Right renal cortex interstitium (tissue), 3 donors: ENCODE measurements around the gene CARD9. TPM values are rescaled to one million over a fixed set of nuclear protein-coding genes. Genes with fewer than 3 reads are reported as not detected.
"Not testable (repeated sequence)": the region's sequence is repeated elsewhere in the genome, so short reads cannot be mapped to it uniquely, and the experiment has no call there.

Experiments used
- DNase-seq, 3 donors: peaks; one replicate each; pipeline ENCODE4 v3.0.0-alpha.2; 2013; ENCODE audit warnings: low read depth in 3 of 3, low spot score in 2 of 3
- polyA plus RNA-seq, 3 donors: library from polyadenylated mRNA; unstranded; fragments of 120-200 nt; gene quantifications; one replicate each; pipeline ENCODE4 v1.2.1, GENCODE V29; 2013; ENCODE audit not compliant: insufficient read length in 3 of 3

CARD9 gene
- polyA plus RNA-seq, 3 donors, result 1.5 to 1.7 (median 1.7) TPM

DNA sequence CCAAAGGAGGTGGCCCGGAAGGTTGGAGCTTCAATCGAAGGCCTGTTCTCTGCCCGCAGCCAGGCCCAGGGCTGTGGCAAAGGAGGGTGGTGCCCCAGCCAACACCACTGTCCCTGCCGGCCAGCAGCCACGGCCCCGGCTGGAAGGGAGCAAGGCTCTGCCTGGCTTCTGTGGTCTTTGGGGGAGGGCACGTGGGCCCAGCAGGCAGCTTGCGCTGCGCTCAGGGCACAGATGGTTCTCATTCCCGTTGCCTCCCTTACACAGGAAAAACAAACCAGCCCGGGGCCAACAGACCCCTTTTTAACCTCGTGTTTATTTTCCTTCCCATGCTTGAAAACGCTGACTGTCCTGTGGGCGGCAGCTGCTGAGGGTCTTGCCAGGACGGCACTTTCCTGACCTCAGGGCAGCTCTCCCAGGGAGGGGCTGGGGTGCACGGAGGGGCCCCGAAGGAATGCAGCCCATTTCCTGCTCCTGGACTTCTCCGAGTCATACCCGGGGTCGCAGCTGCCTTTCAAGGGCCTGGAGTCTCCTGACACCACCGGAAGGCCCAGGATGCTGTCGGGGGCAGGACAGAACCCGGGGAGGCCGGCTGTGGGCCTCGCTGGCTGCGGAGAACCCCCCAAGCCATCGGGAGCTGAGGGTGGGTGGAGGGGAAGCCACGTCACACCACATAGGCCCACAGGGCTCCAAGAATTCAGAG is 47.3 kb downstream of the CARD9 start:
- DNase-seq, result no peak

DNA sequence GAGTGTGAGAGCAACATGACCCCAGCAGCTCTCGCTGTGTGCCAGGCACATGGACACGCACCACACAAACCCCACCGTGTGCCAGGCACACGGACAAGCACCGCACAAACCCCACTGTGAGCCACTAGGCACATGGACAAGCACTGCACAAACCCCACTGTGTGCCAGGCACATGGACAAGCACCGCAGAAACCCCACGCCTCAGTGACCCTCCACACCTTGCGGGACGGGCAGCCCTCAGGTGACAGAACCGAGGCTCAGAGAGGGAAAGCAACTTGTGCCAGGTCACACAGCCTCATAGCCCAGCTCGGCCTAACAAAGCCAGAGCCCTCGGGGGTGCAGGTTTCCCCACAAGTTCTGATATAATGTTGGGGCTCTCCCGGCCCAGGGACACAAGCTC is 48.1 kb downstream of the CARD9 start:
- DNase-seq, result no peak

DNA sequence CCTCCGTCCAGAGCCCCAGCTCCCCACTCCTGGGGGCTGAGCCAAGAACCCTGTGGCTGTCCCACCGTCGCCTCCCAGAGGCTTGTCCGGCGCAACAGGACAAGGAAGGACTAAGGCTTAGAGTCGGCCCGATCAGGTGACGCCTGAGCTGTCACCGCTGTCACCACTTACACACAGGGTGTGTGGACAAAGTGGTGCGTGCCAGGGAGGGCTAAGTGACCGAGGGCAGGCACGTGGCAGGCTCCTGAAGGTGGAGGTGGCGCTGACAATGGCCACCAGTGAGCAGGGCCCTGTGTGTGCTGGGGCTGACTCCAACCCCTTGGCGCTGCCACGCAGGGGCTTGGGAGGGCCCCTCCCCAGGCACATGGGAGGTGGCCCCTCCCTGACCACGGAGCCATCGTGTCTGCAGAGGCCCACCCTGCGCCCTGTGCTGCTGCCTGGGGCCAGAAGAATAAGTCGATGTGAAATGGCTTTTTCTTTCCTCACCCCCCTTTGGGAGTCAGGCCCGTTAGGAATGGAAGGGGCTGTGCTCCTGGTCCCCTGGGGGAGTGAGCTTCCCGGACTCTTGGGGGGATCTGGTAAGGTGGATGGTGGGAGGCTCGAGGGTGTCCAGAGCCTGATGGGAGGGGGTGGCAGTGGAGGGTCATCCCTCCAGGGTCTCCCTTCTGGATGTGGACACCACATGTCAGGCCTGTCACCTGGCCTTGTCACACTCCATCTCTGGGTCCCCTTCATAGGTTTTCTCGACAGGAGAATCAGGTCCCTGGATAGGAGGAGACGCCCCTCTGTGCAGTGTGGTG is 48.8 kb downstream of the CARD9 start:
- DNase-seq, result no peak

- DNase-seq, result no peak
Measured at GRCh38 chr9:136323371-136323789, 50.1 kb downstream of the CARD9 start.

DNA sequence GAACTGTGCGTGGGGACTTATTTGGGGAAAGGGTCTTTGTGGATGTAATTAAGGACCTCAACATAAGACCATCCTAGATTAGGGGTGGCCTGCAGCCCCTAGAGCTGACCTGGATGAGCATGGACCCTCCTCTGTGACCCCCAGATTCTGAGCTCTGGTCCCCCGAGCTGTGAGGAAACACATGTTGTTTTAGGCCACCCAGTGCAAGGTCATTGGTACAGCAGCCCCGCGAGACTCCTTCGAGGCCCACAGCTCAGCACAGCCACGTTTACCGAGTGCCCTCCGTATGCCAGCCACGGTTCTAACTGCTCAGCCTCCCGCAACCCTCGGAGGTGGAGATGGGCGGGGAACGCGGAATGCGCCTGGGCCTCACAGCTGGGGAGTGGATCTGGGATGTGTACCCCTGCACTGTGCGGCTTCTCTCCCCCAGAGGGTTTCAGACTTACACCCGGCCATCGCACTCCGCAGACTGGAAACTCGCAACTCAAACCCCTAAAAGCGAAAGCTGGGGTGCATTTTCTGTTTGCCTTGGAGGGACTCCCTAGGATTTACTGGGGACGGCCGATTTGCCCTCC is 50.6 kb downstream of the CARD9 start:
- DNase-seq, result no peak

DNA sequence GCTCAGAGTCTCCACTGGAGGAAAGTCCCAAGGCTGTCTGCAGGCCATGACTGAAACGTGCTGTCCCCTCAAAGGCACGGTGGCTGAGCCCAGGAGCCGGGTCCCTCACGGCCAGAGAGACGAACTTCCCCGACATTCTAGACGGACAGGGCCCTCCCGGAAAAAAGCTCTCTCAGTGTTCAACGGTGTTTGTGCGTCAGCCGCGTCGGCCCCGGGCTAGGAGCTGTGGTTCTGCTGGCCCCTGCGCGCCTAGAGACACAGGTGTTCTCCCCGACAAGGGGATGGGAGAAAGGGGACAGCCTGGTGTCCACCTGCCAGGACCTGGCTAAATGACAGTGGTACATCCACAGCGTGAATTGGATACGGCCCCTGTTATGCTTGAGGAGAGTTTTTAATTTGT is 51.9 kb downstream of the CARD9 start:
- no peak for DNase-seq

GRCh38 chr9:136320972-136321371 is 52.5 kb downstream of the CARD9 start:
- not testable (repeated sequence) for DNase-seq

DNA sequence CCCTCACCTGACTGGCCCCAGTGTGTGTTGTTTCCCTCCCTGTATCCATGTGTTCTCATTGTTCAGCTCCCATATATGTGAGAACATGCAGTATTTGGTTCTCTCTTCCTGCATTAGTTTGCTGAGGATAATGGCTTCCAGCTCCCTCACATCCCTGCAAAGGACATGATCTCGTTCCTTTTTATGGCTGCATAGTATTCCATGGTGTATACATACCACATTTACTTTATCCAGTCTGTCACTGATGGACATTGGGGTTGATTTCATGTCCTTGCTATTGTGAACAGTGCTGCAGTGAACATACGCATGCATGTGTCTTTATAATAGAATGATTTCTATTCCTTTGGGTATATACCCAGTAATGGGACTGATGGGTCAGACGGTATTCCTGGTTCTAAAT is 53.5 kb downstream of the CARD9 start:
- not testable (repeated sequence) for DNase-seq

DNA sequence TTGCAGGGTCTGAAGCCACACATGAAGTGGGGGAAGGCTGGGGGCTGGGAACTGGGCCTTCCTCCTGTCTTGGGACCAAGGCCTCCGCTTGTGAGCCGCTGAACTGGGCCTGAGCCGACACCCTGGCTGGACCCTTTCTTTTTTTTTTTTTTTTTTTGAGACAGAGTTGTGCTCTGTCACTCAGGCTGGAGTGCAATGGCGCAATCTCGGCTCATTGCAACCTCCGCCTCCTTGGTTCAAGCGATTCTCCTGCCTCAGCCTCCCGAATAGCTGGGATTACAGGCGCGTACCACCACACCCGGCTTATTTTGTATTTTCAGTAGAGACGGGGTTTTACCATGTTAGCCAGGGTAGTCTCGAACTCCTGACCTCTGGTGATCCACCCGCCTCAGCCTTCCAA is 54.2 kb downstream of the CARD9 start:
- DNase-seq, result not testable (repeated sequence)

DNA sequence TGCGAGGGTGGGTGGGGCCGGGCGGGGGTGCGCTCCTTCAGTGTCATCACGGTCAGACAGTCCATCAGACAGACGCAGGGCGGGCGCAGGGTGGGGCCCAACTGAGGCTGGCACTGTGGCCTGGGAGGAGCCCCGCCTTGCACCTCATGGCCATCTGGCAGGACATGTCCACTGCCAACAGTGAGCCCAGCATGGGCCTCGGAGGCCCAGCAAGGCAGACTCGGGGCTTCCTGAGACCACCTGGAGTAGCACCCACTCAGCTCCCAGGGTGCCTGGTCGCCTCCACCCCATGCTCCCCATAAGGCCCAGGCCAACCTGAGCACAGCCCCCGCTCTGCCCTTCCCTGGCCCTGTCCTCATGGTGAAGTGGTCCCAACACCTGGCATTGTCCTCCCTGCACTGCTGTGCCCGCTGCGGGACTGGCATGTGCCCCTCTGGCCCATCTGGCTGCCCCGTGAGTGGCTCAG is 54.7 kb downstream of the CARD9 start:
- DNase-seq, result no peak

DNA sequence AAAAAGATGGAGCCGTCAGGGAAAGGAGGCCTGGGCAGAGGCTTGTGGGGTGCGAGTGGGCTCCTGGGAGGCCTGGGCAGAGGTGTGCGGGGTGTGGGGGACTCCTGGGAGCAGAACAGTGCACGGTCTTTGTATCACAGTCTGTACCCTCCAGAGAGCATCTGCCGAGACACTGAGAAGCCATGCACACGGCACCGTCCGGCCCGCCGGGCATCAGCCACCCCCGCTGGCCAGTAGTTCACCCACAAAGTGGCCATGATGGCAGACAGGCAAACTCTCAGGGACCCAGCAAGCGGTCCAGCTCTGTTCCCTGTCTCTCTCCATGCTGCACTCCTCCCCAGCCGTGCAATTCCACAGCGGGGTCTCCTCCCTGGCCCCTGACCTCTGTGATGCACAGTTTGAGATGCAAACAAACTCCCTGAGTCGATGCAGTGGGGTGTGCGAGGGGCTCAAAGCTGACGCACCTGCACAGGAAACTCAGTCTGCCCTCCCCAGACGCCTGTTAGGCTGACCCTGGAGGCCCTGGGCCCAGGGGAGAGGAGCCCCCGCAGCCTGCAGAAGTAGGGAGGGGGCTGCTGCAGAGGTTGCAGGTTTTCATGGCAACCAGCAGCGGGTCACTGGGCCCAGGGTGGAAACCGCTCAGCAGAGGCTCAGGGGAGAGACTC is 55.2 kb downstream of the CARD9 start:
- DNase-seq, result no peak

DNA sequence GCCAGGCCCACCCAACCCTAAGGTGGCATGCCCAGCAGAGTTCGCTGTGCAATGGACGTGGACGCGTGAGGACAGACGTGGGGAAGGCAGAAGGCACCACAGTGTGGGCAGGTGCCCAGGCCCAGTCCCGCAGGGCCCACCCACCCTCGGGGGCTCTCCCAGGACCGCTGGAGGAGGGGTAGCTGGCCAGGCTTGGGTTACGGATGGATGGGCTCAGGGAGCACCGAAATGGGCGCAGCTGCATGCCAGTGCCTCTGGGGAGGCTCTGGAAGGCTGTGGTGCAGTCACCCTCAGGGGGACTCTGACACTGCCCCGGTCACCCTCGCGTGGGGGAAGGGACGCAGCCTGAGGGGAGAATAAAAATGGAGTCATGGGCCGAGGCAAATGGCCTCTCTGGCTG is 55.8 kb downstream of the CARD9 start:
- DNase-seq, result no peak

- DNase-seq, result no peak
Measured at GRCh38 chr9:136316896-136317676, 56.4 kb downstream of the CARD9 start.

DNA sequence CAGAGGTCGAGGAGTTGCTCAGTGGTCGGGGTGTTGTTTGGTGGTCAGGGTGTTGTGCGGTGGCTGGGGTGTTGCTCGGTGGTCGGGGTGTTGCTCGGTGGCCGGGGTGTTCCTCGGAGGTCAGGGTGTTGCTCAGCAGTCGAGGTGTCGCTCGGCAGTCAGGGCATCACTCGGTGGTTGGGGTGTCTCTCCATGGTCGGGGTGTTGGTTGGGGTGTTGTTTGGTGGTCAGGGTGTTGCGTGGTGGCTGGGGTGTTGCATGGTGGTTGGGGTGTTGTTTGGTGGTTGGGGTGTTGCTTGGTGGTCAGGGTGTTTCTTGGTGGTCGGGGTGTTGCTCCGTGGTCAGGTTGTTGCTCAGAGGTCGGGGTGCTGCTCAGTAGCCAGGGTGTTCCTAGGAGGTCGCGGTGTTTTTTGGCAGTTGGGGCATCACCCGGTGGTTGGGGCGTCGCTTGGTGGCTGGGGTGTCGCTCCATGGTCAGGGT is 57.2 kb downstream of the CARD9 start:
- DNase-seq, result no peak

- DNase-seq, result no peak
Measured at GRCh38 chr9:136314944-136315343, 58.5 kb downstream of the CARD9 start.

DNA sequence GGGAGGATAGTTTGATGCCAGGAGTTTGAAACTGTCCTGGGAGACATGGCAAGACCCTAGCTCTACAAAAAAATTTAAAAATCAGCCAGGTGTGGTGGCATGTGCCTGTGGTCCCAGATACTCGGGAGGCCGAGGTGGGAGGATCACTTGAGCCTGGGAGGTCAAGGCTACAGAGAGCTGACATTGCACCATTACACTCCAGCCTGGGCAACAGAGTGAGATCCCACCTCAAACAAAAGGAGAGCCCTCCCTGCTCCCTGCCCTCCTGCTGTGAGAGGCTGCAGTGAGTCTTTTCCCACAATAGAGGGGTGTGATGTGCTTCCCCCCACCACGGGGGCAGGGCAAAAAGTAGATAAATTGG is 59.4 kb downstream of the CARD9 start:
- no peak for DNase-seq
